Neural progenitor cell (in vitro differentiated cells): ENCODE measurements around the gene DISC1. TPM values are rescaled to one million over a fixed set of nuclear protein-coding genes. Genes with fewer than 3 reads are reported as not detected.

ENCODE experiments used
- DNase-seq: peaks from one replicate; pipeline ENCODE4 v3.0.0-alpha.2; 2016; ENCODE audit warnings: low spot score
- H2AFZ ChIP-seq: fragments of 200-600 bp; sonication (generic); replicated peaks from 2 replicates; pipeline ENCODE4 v1.6.1; 2016; ENCODE audit warnings: antibody characterized with exemption
- H3F3A ChIP-seq: fragments of 200-600 bp; sonication (generic); 2 replicates; pipeline ENCODE4 v1.6.1; 2016; ENCODE audit warnings: antibody characterized with exemption, low read depth
- H3K27ac ChIP-seq: fragments of 200-600 bp; sonication (generic); 2 replicates; pipeline ENCODE4 v1.5.1; 2016; ENCODE audit warnings: mild to moderate bottlenecking
- H3K27me3 ChIP-seq: fragments of 200-600 bp; sonication (generic); 2 replicates; pipeline ENCODE4 v1.6.1; 2016; ENCODE audit warnings: mild to moderate bottlenecking, moderate library complexity
- H3K36me3 ChIP-seq: fragments of 200-600 bp; sonication (generic); 2 replicates; pipeline ENCODE4 v1.5.1; 2016
- H3K4me1 ChIP-seq: fragments of 200-600 bp; sonication (generic); 2 replicates; pipeline ENCODE4 v1.6.1; 2016; ENCODE audit warnings: mixed run types
- H3K4me2 ChIP-seq: fragments of 200-600 bp; sonication (generic); 2 replicates; pipeline ENCODE4 v1.6.1; 2016
- H3K4me3 ChIP-seq: fragments of 200-600 bp; sonication (generic); 2 replicates; pipeline ENCODE4 v1.5.1; 2016
- H3K79me2 ChIP-seq: fragments of 200-600 bp; sonication (generic); 2 replicates; pipeline ENCODE4 v1.6.1; 2016; ENCODE audit warnings: low read depth
- H3K9ac ChIP-seq: fragments of 200-600 bp; sonication (generic); 2 replicates; pipeline ENCODE4 v1.6.1; 2016
- H3K9me3 ChIP-seq: fragments of 200-600 bp; sonication (generic); 2 replicates; pipeline ENCODE4 v1.5.1; 2016; ENCODE audit warnings: low read depth
- H4K20me1 ChIP-seq: fragments of 200-600 bp; sonication (generic); 2 replicates; pipeline ENCODE4 v1.6.1; 2016; ENCODE audit warnings: low read depth
- H3K27ac Mint-ChIP-seq: 3 replicates; pipeline ENCODE4 v1.8.0; 2021; ENCODE audit warnings: mixed read lengths
- H3K27me3 Mint-ChIP-seq: 2 replicates; pipeline ENCODE4 v1.8.0; 2022; ENCODE audit warnings: low read depth, mild to moderate bottlenecking, inconsistent platforms, moderate library complexity, mixed read lengths; ENCODE audit not compliant: insufficient read depth
- H3K36me3 Mint-ChIP-seq: 3 replicates; pipeline ENCODE4 v1.8.0; 2021; ENCODE audit warnings: mixed read lengths
- H3K4me1 Mint-ChIP-seq: 3 replicates; pipeline ENCODE4 v1.8.0; 2021; ENCODE audit warnings: mixed read lengths
- H3K4me3 Mint-ChIP-seq: 3 replicates; pipeline ENCODE4 v1.8.0; 2021; ENCODE audit warnings: mild to moderate bottlenecking, moderate library complexity, mixed read lengths
- H3K9me3 Mint-ChIP-seq: 3 replicates; pipeline ENCODE4 v1.8.0; 2020; ENCODE audit warnings: mixed read lengths
- EZH2 ChIP-seq: fragments of 200-600 bp; sonication (generic); IDR thresholded peaks from 2 replicates; pipeline ENCODE4 v1.6.1; 2017; ENCODE audit warnings: antibody characterized with exemption, mild to moderate bottlenecking, moderate library complexity
- EZH2phosphoT487 ChIP-seq: fragments of 200-600 bp; sonication (generic); IDR thresholded peaks from 2 replicates; pipeline ENCODE4 v1.6.1; 2017; ENCODE audit warnings: antibody characterized with exemption
- total RNA-seq: library from RNA; depleted of rRNA; stranded (reverse); fragments of >200 nt; gene quantifications from 2 replicates; pipeline ENCODE4 v1.2.3, GENCODE V29; 2015; ENCODE audit warnings: low replicate concordance
- TF ChIP-seq, protein P1 (sequence below): fragments of 200-600 bp; sonication (generic); IDR thresholded peaks from 2 replicates; pipeline ENCODE4 v1.5.1; 2017; ENCODE audit warnings: antibody characterized with exemption, mild to moderate bottlenecking

The DISC1 gene
- total RNA-seq, 1 donor from 2014 or later, result 1.8 TPM

DNA sequence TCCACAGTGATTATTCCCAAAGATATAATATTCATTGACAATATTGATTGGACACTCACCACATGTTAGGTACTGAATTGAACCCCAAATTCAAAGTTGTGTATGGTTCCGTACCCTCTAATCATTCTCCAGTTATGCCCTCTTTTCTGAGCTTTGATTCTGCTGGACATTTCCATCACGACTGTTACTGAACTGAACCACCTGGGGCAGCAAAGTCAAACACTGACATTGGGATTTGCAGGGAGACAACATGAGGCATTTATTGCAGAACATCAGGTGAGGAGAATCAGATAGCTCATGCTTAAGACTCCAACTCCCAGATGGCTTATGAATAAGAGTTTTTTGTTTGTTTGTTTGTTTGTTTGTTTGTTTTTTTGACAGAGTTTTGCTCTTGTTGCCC is 420.9 kb downstream of the DISC1 start:
- no peaks in the 10 kb centered on the region for H3K27me3 ChIP-seq
- H3K36me3 Mint-ChIP-seq, result no peaks in the 10 kb centered on the region
- peaks cover 13% of the 10 kb centered on the region for H3K4me1 ChIP-seq
- H3K79me2 ChIP-seq, result no peaks in the 10 kb centered on the region
- H3K27ac ChIP-seq, result no peak overlapping the region
- H3K4me3 Mint-ChIP-seq, result no peak overlapping the region
- H3K27ac Mint-ChIP-seq, result no peak overlapping the region
- no peaks in the 10 kb centered on the region for H3K36me3 ChIP-seq
- H3K9ac ChIP-seq, result no peak overlapping the region
- no peak overlapping the region for H3K4me2 ChIP-seq
- H2AFZ ChIP-seq, result no peak overlapping the region
- no peaks in the 10 kb centered on the region for H4K20me1 ChIP-seq
- peaks cover 13% of the 10 kb centered on the region for H3F3A ChIP-seq
- TF ChIP-seq EZH2, result no peak
- TF ChIP-seq, protein P1, sequence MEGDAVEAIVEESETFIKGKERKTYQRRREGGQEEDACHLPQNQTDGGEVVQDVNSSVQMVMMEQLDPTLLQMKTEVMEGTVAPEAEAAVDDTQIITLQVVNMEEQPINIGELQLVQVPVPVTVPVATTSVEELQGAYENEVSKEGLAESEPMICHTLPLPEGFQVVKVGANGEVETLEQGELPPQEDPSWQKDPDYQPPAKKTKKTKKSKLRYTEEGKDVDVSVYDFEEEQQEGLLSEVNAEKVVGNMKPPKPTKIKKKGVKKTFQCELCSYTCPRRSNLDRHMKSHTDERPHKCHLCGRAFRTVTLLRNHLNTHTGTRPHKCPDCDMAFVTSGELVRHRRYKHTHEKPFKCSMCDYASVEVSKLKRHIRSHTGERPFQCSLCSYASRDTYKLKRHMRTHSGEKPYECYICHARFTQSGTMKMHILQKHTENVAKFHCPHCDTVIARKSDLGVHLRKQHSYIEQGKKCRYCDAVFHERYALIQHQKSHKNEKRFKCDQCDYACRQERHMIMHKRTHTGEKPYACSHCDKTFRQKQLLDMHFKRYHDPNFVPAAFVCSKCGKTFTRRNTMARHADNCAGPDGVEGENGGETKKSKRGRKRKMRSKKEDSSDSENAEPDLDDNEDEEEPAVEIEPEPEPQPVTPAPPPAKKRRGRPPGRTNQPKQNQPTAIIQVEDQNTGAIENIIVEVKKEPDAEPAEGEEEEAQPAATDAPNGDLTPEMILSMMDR, result peak; percentile 21
- H3K9me3 Mint-ChIP-seq, result peaks cover 3% of the 10 kb centered on the region
- no peaks in the 10 kb centered on the region for H3K9me3 ChIP-seq
- DNase-seq, result no peak
- H3K27me3 Mint-ChIP-seq, result peaks cover 4% of the 10 kb centered on the region
- H3K4me1 Mint-ChIP-seq, result peaks cover 24% of the 10 kb centered on the region
- H3K4me3 ChIP-seq, result no peak overlapping the region

DNA sequence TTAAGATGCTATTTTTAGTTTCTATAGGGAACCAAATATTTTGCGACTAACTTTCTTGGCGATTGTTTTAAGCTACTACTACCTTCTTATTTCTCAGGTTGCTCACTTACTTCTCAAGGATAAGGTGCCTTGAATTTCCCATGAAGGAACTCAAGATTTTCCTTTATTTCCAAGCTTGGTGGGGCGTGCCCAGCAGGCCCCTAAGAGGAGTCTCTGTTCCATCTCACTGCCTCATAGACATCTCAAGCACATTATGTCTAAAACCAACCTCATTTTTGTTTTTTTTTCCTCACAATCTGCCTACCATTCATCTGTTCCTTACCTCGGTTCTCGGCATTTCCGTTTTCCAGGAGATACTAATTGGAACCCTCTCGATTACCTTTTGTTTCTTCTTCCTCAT is 421.9 kb downstream of the DISC1 start:
- H3K4me1 Mint-ChIP-seq, result peaks cover 23% of the 10 kb centered on the region
- no peaks in the 10 kb centered on the region for H3K27me3 ChIP-seq
- peaks cover 13% of the 10 kb centered on the region for H3F3A ChIP-seq
- H3K9me3 ChIP-seq, result no peaks in the 10 kb centered on the region
- TF ChIP-seq EZH2phosphoT487 (no peak), EZH2 (no peak)
- TF ChIP-seq, protein P1, result no peak
- no peaks in the 10 kb centered on the region for H3K36me3 Mint-ChIP-seq
- no peaks in the 10 kb centered on the region for H4K20me1 ChIP-seq
- no peak overlapping the region for H3K4me3 ChIP-seq
- H3K27me3 Mint-ChIP-seq, result peaks cover 4% of the 10 kb centered on the region
- H3K4me2 ChIP-seq, result no peak overlapping the region
- H3K27ac Mint-ChIP-seq, result no peak overlapping the region
- H3K4me3 Mint-ChIP-seq, result no peak overlapping the region
- no peaks in the 10 kb centered on the region for H3K79me2 ChIP-seq
- no peak for DNase-seq
- peaks cover 13% of the 10 kb centered on the region for H3K4me1 ChIP-seq
- H3K9ac ChIP-seq, result no peak overlapping the region
- H3K36me3 ChIP-seq, result no peaks in the 10 kb centered on the region
- H2AFZ ChIP-seq, result no peak overlapping the region
- peaks cover 2% of the 10 kb centered on the region for H3K9me3 Mint-ChIP-seq
- no peak overlapping the region for H3K27ac ChIP-seq

DNA sequence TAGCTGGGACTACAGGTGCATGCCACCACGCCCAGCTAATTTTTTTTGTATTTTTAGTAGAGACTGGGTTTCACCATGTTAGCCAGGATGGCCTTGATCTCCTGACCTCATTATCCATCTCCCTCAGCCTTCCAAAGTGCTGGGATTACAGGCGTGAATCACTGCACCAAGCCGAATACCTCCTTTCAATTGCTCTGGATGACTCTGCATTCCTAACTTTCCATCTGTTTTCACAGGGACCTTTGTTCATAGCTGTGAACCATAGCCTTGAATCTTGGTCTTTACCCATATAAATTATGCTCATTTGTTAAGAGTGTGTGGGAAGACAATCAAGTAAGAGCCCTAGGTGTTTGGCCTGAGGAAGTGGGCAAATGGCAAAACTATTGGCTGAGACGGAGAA is 422.7 kb downstream of the DISC1 start:
- TF ChIP-seq EZH2 (no peak), EZH2phosphoT487 (no peak)
- TF ChIP-seq, protein P1, result no peak
- peaks cover 18% of the 10 kb centered on the region for H3K4me1 Mint-ChIP-seq

More for the DNA sequence above, 422.7 kb downstream of the DISC1 start:
- Mint-ChIP-seq H3K9me3 (peaks cover 2% of the 10 kb centered on the region), H3K27ac (no peak overlapping the region), H3K4me3 (no peak overlapping the region), H3K27me3 (peaks cover 4% of the 10 kb centered on the region), H3K36me3 (no peaks in the 10 kb centered on the region)
- no peak overlapping the region for H2AFZ ChIP-seq
- no peak overlapping the region for H3K9ac ChIP-seq
- H3K4me1 ChIP-seq, result peaks cover 13% of the 10 kb centered on the region
- no peak for DNase-seq
- H3K4me3 ChIP-seq, result no peak overlapping the region
- peaks cover 13% of the 10 kb centered on the region for H3F3A ChIP-seq
- H3K79me2 ChIP-seq, result no peaks in the 10 kb centered on the region
- no peaks in the 10 kb centered on the region for H3K27me3 ChIP-seq
- no peaks in the 10 kb centered on the region for H3K36me3 ChIP-seq
- H4K20me1 ChIP-seq, result no peaks in the 10 kb centered on the region
- no peaks in the 10 kb centered on the region for H3K9me3 ChIP-seq
- H3K4me2 ChIP-seq, result no peak overlapping the region
- no peak overlapping the region for H3K27ac ChIP-seq
